PC-3 (cell line): ENCODE results near the gene PJVK.

Experiments used
- CTCF ChIP-seq: fragments of 300-600 bp; sonication (generic); conservative IDR thresholded peaks from 2 replicates; pipeline ENCODE4 v1.5.1; 2017; ENCODE audit warnings: antibody characterized with exemption, low read depth, mild to moderate bottlenecking, low read length
- EZH2 ChIP-seq: fragments of 300-600 bp; sonication (generic); IDR thresholded peaks from one replicate; pipeline ENCODE4 v1.6.1; 2017; ENCODE audit warnings: antibody characterized with exemption, mild to moderate bottlenecking, low read length; ENCODE audit not compliant: unreplicated experiment
- EZH2phosphoT487 ChIP-seq: fragments of 300-600 bp; sonication (generic); IDR thresholded peaks from 2 replicates; pipeline ENCODE4 v1.6.1; 2018; ENCODE audit warnings: mild to moderate bottlenecking, antibody characterized with exemption, low read length, borderline replicate concordance

- no peak for TF ChIP-seq CTCF
- no peak for TF ChIP-seq EZH2
- TF ChIP-seq EZH2phosphoT487: no peak
Observed at GRCh38 chr2:178484245-178485041, 33.3 kb downstream of the PJVK start.
